T-helper 2 cell treated with Interferon-gamma antibody and Interleukin-4, amounts not matched to agents 100 ng/mL and 5 ng/mL, for 36 hours (primary cell): ENCODE data around the gene ZFP92. TPM values are rescaled to one million over a fixed set of nuclear protein-coding genes. Genes with fewer than 3 reads are reported as not detected.

Source experiments
- intact Hi-C: fragments of 100-400 bp; cut with micrococcal nuclease; formaldehyde crosslinking; loops from one replicate; pipeline ENCODE4 v1.15.1; 2023
- total RNA-seq: library from RNA; stranded (reverse); gene quantifications from 2 replicates; pipeline ENCODE4 v1.2.3, GENCODE V29; 2022

Gene ZFP92
- total RNA-seq, 1 donor from 2014 or later = 1.5 TPM

DNA sequence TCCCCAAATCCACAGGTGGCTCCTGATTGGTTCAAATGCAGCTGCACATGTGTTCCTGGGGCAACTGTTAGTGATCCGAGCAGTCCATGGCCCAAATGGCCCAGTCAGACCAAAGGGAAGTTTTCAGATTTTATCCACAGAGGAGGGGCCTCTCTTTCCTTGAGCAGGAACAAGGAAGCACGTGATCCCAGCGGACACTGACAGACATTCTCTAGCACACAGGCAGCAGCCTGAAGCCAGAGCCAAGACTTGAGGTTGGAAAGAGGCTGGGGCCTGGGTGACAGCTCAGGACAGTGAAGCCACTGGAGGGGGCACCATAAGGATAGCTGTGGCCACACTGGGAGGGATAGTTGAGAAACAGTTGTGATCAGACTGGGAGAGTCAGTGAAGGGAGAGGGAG lies 3.5 kb upstream of the ZFP92 start:
- intact Hi-C loops = loop anchor here (10.0 kb wide), 1 partner anchor 57 kb away; no protein-coding TSS in a partner anchor

DNA sequence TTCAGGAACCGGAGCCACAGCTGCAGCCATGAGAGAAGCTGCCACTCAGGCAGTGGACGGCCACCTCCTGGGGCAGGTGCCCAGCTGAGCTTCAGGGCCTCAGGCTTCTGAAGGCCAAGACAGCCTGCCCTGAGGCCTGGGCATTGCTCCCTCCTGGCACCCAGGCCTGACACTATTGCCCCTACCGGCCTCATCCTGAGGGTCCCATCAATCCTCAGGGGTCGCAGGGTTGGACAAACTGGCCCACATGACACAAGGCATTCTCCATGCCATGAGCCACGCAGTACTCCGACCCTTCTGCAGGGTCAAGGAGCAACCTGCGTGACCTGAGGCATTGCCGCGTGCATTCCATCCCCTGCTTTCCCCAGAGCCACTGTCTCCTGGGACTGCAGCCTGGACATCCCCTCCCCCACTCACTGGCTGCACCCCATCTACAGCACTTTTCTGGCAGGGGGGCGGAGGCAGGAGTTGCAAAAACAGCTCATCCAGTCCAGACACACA lies 3.0 kb upstream of the ZFP92 start:
- intact Hi-C loops = loop anchor here (10.0 kb wide), 1 partner anchor 57 kb away; no protein-coding TSS in a partner anchor

DNA sequence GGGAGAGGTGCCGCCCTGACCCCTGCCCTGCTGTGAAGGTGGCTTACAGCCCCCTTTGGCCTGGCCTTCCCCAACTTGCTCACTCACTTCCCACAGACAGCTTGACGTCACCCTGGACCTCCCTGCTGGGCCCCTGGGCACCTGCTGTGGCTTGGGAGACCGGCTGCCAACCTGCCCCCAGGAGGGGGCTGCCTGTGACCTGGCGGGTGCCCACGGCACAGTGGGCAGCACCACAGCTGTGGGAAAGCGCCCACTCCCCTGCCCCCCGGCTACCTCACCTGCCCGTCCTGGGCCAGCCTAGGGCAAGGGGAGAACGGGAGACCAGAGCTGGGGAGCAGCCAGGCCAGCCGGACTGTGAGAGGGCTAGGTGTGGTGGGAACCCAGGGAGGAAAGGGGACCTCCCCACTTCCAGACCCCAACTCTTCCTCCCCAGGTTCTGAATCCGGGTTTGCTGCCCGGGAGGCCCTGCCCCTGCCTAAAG lies 2.4 kb upstream of the ZFP92 start:
- intact Hi-C loops = loop anchor here (10.0 kb wide), 1 partner anchor 56 kb away; no protein-coding TSS in a partner anchor

DNA sequence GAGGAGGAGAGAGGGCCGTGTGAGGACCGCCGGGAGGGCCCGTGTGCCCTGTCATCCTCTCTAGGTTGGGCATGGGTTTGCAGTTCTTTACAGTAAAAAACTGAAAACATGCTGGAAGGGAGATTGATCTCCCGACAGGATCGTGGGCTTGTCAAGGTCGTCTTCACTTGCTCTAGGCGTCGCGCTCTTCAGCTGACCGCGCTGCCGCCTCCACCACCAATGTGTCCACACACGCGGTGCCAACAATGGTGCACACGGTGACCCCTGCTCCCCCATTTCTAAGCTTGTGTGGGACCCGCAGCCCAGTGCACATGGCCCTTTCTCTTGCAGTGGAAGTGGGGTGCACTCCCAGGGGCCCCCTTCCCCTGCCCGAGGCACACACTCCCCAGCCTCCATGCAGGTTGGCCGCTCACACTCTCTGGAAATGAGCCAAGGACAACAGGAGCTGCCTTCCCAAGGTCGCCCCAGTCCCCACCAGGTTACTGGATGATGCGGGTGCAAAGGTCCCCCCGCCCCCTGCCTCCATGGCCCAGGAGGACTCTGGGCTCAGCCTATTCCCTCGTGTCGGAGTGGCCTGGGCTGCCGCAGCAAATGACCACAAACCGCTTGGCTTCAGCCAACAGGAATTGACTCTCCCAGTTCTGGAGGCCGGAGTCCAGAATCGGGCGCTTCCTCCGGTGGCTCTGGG lies 1.7 kb upstream of the ZFP92 start:
- intact Hi-C loops = loop anchor here (10.0 kb wide), 1 partner anchor 55 kb away; no protein-coding TSS in a partner anchor

DNA sequence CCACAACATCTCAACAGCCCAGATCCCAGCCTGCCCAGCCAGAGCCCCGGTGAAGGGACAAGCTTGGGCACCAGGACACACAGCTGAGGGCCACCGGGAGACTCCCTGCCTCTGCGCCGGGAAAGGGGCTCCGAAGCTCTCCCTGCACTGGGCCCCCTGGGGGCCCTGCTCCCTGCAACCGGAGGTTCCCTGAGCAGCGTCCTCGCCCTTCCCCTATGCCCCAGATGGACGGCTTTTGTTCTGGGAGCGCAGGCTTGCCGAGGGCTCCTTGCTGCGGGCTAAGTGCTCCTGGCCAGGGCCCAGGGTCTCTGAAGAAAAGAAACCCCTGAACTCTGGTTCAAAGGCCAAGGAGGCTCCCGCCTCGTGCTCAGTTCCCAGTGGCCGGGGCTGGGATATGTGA lies 899 bp upstream of the ZFP92 start:
- intact Hi-C loops = no loop called here

DNA sequence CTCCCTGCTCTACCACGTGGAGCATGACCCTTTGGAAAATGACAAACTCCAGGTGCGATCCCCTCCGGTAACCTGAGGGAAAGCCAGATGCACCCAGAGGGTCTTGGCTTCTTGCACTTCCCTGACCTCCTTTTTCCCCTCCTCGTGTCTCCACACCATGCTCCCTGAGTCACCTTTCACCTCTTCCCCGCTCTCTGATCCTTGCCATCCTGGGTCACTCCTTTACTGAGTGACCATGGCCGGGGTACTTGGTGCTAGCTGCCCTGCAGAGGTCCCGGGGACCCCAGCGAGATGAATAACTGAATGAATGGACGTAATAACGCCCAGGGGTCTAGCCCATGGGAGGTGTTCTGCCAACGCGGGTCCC lies 401 bp upstream of the ZFP92 start:
- intact Hi-C loops = no loop called here

DNA sequence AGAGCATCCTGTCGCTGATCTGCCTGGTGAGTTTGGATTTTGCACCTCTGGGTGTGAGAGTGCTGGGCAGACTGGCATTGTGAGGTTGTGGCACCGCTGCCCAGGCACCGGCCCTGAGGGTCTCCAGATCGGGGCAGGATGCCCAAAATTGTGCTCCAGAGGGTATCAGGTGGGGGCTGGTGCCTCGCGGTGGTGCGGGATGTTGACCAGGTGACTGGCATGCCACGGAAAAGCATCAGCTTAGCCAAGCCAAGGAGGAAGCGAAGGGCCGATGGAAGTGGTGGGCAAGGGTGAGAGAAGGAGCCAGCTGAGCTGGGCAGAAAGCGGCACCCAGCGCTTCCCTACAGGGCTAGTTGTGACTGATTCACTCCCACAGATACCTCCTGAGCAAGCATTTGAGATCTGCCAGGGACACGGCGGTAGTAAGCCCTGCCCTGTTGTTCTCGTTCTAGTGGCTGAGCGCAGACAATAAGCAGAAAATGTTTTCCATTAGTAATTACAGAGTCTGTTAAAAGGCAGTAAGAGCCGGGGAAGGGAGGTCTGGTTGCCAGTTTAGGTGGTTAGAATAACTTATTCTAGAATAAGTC lies 809 bp downstream of the ZFP92 start:
- intact Hi-C loops = no loop called here

DNA sequence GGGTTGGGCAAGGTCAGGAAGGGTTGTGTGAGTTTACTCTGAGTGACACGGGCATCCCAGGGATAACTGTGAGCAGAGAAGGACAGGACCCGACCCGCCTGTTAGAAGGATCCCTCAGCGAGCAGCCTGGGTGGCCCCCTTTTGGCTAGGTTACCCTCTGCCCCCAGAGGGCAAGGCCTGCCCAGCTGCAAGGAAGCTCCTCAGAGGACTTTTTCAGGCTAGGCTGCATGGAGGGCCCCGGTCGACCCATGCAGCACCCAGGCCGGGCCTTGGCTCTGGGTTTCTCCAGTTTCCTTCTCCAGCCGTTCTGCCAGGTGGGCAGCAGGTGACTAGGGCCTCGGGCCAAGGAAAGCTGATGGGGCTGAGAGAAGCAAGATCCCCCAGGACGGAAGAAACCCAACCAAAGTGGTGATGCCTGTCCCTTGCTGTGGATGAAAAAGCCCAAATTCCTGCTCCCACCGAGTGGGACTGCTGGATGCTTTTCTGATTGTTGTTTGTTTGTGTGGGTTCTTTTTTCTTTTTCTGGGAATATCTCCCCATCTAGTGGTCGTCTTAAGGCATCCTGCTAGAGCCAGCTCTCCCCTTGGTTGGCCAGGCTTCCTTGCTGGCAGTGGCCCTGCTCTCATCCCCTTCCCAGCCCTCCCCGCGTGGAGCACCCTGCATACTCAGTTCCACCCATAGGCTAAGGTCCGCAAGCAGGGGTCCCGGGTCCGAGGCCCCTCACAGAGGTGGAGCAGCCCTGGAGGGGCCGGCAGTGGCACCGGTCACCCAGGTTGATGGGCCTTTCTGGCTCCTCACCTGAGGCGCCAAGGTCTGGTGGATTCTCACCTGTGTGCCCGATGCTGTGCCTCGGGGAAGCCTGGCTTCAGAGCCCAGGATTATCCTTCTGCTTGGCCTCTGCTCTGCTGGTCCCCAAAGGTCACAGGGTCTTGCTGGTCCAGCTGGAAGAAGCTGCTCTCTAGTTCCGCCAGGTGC lies 1.8 kb downstream of the ZFP92 start:
- intact Hi-C loops = no loop called here

DNA sequence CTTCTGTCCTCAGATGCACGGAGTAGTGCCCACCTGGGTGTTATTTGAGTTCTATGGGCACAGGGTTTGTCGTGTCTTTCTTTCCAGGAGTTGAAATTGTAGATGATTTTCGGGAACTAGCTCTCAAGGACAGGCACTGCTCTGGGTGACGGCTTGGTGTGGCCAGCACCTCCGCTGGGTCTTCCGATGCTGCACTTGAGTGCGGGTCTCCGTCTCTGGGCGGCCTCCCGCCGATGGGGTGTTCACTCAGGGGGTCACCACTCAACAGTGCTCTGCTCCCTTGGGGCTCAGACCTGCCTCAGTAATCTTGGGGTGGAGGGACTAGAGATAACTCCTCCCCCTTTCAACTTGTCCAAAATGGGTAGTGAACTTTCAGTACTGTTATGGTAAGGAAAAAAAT lies 2.5 kb downstream of the ZFP92 start:
- intact Hi-C loops = no loop called here

DNA sequence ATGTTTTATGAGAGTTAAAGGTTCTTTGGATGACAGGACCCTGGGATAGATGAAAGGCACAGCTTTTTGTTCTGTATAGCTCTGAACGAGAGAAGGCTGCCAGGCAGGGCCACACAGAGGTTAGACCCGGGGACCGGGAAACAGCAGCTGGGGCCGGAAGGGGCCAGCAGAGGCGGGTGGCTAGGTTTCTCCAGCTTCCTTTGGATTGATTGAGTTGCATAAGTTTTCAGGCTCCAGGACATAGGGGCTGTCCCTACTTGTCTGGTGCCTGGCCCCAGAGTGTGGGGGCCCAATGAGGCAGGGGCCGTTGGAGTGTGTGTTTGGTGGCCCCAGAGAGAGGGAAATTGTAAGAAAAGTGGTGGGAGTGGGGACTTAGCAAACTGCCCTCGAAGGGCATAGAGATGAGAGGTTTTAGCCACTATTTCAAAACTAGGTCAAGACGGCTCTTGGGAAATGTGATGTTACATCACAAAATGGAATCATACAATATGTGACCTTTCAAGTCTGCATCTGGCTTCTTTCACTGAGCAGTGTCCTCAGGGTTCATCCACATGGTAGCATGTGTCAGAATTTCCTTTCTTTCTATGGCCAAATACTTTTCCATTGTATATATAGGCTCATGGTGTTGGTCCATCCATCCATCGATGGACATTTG lies 3.7 kb downstream of the ZFP92 start:
- intact Hi-C loops = no loop called here

DNA sequence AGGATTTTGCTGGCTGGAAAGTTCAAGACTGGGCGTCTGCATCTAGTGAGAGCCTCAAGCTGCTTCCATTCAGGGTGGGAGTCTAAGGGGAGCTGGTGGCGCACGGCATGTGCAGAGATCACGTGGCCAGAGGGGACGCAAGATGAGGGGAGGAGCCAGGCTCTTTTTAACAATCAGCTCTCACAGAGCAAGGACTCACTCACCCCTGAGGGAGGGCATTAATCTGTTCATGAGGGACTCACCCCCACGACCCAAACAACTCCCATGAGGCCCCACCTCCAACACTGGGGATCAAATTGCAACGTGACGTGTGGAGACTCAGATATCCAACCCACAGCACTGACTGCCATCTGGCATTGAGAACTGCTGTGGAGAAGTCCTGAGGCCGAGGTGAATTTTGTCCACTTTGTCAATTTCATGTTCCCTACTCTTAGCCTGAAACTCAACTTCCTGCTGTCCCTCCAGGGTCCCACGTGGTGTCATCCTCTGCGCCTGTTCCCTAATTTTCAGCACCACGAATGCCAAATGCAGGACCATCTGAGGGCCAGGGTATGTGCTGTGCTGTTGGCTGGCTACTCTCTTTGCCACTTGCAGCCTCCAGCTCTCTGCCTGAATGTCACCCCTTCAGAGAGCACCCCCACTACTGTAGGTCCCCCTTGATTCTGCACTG lies 5.6 kb downstream of the ZFP92 start:
- intact Hi-C loops = no loop called here

DNA sequence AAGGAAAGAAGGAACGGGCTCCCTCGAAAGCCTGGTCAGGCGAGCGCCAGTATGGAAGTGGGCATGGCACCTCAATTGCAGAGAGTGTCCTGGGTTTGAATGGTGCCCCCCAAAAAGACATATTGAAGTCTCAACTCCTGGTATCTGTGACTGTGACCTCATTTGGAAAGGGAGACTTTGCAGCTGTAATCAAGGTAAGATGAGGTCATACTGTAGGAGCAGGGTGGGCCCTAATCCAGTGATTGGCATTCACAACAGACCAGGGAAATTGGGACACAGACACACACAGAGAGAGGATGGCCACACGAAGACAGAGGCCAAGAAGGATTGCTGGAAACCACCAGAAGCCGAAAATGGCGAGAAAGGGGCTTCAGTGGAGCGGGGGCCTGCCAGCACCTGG lies 6.4 kb downstream of the ZFP92 start:
- intact Hi-C loops = no loop called here

DNA sequence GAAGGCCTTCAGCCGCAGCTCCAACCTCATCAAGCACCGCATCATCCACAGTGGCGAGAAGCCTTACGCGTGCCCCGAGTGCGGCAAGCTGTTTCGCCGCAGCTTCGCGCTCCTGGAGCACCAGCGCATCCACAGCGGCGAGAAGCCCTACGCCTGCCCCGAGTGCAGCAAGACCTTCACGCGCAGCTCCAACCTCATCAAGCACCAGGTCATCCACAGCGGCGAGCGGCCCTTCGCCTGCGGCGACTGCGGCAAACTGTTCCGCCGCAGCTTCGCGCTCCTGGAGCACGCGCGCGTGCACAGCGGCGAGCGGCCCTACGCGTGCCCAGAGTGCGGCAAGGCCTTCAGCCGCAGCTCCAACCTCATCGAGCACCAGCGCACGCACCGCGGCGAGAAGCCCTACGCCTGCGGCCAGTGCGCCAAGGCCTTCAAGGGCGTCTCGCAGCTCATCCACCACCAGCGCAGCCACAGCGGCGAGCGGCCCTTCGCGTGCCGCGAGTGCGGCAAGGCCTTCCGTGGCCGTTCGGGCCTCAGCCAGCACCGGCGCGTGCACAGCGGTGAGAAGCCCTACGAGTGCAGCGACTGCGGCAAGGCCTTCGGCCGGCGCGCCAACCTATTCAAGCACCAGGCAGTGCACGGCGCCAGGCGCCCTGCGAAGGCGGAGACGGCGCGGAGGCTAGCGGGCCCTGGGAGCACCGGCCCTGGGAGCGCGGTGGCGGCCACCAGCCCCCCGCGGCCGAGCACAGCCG lies 9.8 kb downstream of the ZFP92 start:
- intact Hi-C loops = no loop called here

DNA sequence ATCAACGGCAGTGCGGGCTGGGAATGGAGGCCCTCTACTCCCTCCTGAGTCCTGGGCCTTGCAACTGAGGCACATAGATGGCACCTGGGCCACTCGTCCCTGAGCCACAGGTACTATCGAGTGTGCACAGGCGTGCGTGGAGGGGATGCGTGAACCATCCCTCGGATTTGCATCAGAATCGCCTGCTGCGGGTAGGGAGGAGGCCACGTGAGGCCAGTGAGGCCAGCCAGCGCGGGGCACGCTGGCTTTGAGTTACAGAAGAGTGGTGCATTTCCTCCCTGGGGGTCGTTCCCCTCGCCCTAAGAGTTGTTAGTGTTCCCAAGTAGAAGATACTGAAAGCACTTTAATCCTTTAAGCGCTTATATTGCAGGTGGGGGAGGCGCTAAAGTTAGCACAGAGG lies 10.6 kb downstream of the ZFP92 start:
- intact Hi-C loops = no loop called here

DNA sequence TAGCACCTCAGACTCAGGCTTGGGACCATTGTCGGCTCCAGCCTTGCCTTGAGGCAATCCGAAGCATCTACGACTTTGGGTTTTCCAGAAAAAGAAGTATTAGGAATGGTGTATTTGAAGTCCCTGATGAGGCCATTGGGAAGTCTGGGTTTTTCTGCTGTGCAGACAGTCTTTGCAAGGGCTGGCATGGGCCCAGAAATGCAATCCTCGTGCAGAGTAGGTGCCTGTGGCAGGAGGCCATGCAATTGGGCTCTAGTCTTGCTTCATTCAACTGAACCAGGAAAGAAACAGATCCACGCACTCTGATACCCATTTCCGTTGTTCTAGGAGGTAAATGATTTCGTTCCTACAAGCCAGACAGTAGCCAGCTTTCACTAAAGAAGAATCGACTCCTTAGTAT lies 12.4 kb downstream of the ZFP92 start:
- intact Hi-C loops = no loop called here

DNA sequence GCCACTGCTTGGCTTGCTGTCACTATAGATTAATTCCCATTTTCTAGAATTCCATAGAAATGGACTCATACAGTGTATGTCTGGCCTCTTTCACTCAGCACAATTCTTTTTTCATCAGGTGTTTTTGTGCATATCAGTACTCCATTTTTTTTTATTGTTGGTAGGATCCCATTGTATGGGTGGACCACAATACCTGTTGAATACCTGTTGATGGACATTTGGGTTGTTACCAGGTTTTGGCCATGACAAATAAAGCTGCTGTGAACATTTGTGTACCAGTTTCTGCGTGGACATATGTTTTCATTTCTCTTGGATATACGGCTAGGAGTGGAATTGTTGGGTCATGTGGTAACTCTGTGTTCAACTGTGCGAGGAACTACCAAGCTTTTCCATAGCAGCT lies 14.9 kb downstream of the ZFP92 start:
- intact Hi-C loops = no loop called here

DNA sequence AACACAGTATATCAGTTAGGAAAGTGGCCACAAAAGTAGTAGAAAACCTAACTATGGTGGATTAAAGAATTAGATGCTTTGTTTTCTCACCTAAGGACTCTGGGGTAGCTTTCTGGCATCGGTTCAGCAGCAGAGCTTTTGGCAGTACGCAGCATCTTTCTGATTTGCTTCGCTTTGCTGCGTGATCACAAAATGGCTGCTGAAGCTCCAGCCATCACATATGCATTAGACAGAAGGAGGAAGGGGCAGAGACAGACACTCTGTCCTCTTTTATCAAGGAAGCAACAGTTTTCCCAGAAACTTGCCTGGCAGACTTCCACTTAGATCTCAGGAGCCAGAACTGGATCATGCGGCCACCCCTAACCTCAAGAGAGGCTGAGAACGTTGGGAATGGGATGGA lies 19.5 kb downstream of the ZFP92 start:
- intact Hi-C loops = no loop called here

DNA sequence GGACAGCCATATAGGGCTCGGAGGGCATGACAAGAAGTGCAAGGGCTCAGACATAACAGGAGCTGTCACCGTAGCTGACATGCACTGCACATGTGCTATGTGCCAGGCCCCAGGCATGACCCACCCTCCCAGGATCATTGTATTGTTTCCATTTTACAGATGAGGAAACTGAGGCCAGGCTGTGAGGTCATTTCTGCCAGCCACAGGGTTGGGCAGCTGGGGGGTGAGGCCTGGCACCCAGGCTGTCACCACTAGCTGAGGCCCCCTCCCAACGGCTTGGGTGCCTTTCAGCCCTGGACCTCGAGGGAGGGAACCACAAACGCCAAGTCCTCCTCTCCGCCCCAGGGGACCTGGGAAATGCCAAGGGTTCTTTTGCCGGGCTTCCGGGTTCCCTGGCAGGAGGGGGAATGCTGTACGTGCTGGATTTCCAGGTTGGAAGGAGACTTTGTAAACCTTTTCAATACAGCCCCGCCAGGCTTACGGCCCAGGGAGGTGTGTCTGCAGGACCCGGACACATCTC lies 21.9 kb downstream of the ZFP92 start:
- intact Hi-C loops = no loop called here

DNA sequence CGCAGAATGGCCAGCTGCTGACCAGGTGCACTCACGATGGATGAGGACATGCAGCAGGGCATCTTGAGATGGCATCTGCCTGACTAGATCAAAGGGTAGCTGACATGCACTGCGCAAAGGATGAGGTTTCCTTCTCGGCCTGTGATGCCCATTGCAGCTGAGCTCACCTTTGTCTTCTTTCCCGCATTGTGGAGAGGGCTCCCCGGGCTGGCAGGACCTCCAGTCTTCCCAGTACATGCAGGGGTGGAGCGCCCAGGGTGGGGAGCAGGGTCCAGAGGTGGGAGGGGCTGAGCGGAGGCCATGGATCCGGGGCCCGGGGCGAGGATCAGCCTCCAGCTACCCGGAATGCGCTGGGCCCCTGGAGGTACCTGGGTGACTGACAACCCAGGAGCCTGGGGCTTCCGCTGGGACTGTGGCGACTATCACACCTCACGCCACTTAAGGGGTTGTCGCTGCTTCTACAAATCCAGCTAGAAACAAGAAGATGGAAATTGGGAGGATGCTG lies 22.6 kb downstream of the ZFP92 start:
- intact Hi-C loops = no loop called here
